Measurements from ENCODE around the gene SLC16A14.
A peak's percentile ranks its signal among the peaks of the same experiment; 100 is the strongest.

Gene SLC16A14

DNA sequence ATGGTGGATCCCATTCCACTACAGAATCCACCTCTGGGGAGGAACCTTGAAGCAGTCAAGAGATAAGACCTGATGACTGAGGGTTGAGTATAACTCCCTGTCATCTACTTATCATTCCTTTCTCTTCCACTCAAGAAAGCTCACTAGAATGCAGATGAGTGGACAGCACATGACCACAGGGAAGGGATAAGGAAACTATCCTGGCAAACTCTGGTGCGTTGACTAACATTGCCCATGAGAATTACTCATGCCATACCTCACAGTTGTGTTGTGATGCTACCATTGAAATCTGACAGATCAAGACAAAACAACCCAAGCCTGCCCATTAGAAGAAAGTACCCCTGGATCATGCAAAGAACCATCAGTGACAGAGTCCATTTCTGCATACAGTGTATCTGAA is 26.5 kb downstream of the SLC16A14 start:
- no peak for DNase-seq (ENCODE audit: low read depth in 2 of 2)

DNA sequence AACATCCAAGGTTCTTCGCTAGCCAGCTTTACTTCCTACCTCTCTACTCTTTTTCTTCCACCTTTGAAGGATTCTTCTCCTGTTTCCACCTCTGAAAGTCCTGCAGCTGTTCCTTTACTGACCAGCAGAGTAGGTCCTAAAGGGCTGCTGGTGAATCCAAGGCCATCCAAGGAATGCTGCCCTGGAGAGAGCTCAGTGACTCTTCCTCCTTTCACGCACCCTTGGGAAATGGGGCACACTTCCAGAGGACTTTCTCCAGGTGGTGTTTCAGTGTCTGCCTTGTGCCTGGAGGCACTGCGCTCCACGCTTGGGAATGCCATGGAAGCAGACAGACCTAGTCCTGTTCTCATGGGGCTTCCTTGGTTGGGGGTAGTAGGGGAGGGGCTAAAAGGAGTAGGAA is 45.4 kb downstream of the SLC16A14 start:
- DNase-seq (ENCODE audit: low read depth in 2 of 2), result no peak

DNA sequence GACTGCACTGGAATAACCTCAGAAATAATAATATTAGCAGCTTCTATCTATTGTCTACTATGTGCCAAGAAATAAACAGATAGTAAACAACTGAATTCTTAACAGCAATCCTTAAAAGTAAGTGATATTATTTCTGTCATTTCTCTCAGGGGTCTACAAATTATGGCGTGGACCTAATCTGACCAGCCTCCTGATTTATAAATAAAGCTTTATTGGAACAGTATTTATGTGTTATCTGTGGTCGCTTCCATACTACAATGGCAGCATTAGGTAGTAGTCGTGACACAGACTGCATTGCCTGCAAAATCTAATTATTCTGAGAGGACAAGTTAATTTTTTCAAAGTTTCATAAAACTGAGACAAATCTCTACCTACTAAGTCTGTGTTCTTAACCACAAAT is 49.0 kb downstream of the SLC16A14 start:
- no peak for DNase-seq (ENCODE audit: low read depth in 2 of 2)

DNA sequence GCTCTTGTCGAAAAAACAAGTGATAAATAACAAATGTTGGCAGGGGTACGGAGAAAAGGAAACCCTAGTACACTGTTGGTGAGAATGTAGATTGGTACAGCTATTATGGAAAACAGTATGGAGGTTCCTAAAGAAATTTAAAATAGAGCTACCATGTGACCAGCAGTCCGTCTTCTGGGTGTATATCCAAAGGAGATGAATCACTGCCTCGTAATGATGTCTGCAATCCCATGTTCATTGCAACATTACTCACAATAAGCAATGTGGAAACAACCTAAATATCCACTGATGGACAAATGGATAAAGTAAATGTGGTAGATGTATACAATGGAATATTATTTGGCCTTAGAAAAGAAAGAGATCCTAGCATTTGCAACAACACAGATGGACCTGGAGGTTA is 50.6 kb downstream of the SLC16A14 start:
- DNase-seq (ENCODE audit: low read depth in 2 of 2), result no peak

DNA sequence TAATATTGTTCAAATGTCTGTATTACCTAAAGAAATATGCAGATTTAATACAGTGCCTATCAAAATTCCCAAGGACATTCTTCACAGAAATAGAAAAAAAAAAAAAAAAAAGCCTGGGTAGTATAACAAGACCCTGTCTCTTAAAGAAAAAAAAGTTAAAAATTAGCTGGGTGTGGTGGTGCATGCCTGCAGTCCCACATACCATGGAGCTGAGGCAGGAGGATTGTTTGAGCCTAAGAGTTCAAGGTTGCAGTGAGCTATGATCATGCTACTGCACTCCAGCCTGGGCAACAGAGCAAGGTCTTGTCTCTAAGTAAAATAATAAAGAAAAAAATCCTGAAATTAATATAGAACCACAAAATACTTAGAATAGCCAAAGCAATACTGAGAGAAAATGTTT is 51.9 kb downstream of the SLC16A14 start:
- DNase-seq (ENCODE audit: low read depth in 2 of 2), result no peak

DNA sequence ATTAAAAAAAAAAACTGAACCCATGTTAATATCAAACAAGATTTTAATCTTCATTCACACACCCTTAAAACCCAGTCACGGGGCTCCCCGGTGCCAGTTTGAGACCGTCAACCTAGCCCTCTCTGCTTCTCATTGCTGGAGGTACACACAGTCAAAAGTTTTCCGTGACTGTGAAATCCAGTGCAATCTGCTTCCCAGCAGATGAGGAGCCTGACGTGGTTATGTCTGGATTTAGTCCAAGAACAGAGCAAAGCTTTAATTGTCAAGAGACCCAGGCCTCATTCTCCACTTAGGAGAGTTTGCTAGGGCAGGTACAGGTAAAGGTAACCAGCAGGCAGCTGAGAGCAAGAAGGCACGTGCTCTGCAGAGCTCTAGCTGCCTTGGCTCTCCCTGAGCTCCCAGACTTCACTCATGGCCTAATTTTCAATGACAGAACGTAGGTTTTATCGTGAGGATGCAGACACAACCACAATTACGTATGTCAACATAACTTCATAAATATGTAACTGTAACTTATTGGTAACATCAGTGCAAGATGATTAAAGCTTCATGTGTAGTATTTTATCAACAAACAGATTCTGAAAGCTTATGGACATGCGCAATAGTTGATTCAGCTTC is 56.3 kb downstream of the SLC16A14 start:
- DNase-seq (ENCODE audit: low read depth in 2 of 2), result no peak

DNA sequence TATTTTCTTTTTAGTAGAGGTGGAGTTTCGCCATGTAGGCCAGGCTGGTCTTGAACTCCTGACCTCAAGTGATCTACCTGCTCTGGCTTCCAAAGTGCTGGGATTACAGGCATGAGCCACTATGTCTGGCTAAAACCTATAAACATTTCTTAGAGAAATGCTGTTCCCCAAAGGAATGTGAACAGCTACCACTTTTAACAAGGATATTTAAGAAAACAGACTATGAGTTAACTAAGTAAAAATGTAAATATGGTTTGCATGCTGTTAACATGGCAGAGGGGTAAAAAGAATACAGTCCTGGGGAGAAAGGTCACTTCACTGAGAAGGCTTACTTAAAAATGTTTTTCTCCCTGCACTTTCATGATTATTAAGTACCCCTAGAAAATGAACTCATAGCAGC is 57.1 kb downstream of the SLC16A14 start:
- DNase-seq (ENCODE audit: low read depth in 2 of 2), result no peak

DNA sequence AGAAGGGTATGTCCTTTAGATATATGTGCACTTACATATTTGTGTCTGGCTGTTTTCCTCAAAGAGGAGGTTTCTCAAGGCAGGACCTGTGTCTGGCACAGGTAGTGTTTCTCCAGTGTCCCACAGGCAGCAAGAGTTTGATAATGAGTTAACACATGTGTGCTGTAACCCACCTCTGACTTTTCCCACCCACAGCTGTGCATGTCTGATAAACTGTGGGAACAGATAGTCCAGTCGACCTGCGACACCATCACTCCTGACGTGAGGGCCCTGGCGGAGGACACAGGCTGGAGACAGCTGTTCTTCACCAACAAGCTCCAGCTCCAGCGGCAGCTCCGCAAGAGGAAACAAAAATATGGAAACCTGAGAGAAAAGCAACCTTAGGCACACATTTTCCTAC is 58.2 kb downstream of the SLC16A14 start:
- no peak for DNase-seq (ENCODE audit: low read depth in 2 of 2)

DNA sequence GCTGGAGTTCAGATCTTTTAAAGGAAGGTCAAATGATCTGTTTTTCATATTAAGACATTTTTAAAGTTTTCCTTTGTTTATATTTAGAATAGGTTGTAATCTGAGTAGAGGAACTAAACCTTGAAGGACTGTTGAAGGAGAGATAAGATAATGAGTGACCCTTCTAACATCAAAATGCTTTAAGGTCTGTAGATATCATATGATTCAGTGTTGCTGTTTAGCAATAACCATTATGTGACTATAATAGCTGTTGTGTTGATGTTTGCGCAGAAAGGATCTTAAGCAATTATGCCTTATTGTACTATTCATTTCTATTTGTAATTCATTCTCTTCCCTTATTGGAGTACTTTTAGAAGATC is 60.0 kb downstream of the SLC16A14 start:
- no peak for DNase-seq (ENCODE audit: low read depth in 2 of 2)

DNA sequence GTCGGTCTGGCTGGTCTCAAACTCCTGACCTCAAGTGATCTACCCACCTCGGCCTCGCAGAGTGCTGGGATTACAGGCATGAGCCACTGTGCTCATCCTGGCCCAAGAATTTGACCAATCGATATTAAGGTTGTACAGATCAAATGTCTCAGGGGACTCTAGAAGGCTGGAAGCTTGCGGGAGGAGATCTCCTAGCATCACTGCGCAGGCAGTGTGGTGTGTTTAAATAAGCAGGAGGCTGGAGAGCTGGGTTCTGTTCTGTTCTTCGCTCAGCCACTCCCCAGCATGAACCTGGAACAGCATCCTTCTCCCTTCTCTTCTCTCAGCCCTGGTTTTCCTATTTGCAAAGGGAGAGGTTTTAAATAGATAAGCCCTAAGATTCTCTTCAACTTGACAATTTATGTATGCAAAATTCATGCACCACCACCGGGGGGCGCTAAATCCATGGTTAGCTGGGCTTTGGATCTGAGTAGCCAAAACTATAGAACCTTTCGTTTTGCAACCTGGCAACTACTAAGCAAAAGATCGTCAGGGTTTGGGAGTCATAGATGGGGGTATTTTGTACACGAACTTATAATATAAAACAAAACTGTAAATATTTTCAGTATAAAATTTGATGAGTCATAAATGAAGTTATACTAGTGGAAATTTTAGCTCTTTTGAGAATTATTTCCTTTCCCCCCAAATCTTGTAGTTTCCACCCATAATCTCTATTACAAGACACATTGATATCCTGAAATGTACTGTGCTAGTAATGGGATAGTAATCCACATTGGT is 60.6 kb downstream of the SLC16A14 start:
- peak; percentile 54 to 82 for DNase-seq (ENCODE audit: low read depth in 2 of 2)

DNA sequence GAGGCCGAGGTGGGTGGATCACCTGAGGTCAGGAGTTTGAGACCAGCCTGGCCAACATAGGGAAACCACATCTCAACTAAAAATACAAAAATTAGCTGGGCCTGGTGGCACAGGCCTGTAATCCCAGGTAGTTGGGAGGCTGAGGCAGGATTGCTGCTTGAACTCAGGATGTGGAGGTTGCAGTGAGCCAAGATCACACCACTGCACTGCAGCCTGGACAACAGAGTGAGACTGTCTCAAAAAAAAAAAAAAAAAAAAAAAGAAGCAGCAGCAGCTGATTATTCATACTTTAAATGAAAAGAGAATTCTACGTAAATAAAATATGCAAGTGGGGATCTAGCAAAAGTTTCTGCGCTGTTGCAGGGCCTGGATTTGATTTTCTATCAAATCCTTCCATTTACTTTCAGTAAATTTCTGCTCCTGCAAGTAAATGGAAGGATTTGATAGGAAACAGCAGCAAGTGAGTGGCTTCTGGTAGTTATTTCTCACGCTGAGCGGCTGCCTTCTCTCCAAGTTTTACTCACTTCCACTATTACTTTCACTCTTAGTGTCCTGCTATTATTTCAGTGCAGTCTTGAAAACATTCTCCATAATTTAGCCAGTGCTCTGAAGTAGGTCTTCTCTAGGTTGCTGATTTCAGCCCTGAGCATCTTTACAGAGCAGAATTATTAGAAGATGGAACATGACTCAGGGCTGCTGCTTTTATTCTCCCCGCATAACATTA is 68.4 kb downstream of the SLC16A14 start:
- no peak for DNase-seq (ENCODE audit: low read depth in 2 of 2)

DNA sequence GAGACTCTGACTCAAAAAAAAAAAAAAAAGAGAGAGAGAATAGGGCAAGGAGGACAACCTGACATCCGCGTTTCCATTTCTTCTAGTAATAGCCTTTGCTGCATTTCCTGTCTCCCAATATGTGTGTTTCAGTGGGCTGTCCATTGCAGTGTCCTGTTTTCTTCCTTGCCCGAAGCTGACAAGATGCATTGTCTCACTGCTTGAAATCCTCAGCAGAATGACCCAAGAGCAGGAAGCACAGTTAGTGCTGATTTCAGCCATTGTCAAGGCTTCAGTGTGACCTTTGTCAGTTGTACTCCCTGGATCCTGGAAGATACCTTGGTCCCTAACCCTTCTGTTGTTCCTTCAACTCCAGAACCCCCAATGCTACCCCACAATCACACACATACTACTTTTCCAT is 71.2 kb downstream of the SLC16A14 start:
- no peak for DNase-seq (ENCODE audit: low read depth in 2 of 2)

DNA sequence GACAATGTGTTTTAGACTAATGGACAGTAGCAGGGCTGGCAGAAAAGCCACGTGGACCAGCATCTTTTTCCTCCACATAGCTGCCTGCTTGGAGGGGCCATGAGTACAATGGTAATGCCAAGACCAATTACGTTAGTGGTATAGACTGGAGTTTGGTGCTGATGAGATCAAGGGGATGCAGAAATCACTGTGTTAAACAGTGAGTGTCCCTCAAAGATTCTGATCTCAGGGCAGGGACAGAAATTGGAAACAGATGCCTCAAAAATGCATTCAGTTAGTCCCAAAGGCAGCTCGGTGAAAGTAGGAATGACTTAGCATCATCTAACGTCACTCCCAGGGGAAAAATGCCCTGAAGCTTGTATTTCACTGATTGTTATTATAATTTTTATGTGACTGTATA is 72.4 kb downstream of the SLC16A14 start:
- DNase-seq (ENCODE audit: low read depth in 2 of 2), result no peak

DNA sequence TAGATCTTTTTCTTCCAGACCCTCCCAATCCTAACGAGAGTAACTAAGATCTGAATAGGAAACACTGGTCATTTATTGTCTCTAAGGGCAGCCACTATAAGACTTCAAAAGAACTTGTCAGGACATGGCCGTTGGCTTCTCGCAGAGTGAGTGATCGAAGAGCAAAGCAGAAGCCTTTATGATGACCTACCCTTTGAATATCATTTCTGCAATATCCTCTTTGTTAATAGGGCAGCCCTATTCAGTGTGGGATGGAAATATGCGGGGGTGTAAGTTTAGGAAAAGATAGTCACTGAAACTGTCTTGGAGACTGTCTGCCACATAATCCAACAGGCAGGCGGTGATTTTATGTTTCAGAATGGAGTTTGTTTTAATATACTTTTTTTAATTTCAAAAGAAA is 75.5 kb downstream of the SLC16A14 start:
- no peak for DNase-seq (ENCODE audit: low read depth in 2 of 2)
